ENCODE results near the gene BEST2.

BEST2 gene

GRCh38 chr19:12792051-12792852, 40.7 kb downstream of the BEST2 start:
- DNase-seq = peak; percentile 70
- Histone ChIP-seq H3K4me3 (ENCODE audit: low read depth, low read length) (peak overlapping the region; percentile 81), H3K27me3 (ENCODE audit: insufficient read depth, low read depth, severe bottlenecking) (no peaks in the 10 kb centered on the region), H3K36me3 (peaks cover 5% of the 10 kb centered on the region), H3K27ac (peak overlapping the region; percentile 83), H3K9me3 (ENCODE audit: severe bottlenecking) (no peaks in the 10 kb centered on the region)
- TF ChIP-seq, protein P1, sequence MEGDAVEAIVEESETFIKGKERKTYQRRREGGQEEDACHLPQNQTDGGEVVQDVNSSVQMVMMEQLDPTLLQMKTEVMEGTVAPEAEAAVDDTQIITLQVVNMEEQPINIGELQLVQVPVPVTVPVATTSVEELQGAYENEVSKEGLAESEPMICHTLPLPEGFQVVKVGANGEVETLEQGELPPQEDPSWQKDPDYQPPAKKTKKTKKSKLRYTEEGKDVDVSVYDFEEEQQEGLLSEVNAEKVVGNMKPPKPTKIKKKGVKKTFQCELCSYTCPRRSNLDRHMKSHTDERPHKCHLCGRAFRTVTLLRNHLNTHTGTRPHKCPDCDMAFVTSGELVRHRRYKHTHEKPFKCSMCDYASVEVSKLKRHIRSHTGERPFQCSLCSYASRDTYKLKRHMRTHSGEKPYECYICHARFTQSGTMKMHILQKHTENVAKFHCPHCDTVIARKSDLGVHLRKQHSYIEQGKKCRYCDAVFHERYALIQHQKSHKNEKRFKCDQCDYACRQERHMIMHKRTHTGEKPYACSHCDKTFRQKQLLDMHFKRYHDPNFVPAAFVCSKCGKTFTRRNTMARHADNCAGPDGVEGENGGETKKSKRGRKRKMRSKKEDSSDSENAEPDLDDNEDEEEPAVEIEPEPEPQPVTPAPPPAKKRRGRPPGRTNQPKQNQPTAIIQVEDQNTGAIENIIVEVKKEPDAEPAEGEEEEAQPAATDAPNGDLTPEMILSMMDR (IDR thresholded peaks at IDR 0.05; ENCODE audit: low read depth, low read length) = no peak

DNA sequence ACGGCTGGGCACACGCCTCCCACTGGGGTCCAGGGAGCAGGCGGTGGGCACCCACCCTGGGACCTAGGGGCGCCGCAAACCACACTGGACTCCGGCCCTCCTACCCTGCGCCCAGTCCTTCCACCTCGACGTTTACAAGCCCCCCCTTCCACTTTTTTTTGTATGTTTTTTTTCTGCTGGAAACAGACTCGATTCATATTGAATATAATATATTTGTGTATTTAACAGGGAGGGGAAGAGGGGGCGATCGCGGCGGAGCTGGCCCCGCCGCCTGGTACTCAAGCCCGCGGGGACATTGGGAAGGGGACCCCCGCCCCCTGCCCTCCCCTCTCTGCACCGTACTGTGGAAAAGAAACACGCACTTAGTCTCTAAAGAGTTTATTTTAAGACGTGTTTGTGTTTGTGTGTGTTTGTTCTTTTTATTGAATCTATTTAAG, 41.3 kb downstream of the BEST2 start:
- peak overlapping the region; percentile 81 for H3K4me3 ChIP-seq (ENCODE audit: low read depth, low read length)
- no peaks in the 10 kb centered on the region for H3K9me3 ChIP-seq (ENCODE audit: severe bottlenecking)
- TF ChIP-seq, protein P1 (IDR thresholded peaks at IDR 0.05; ENCODE audit: low read depth, low read length) = no peak
- no peak for DNase-seq
- H3K27me3 ChIP-seq (ENCODE audit: insufficient read depth, low read depth, severe bottlenecking) = no peaks in the 10 kb centered on the region
- H3K36me3 ChIP-seq = peaks cover 5% of the 10 kb centered on the region
- H3K27ac ChIP-seq = peak overlapping the region; percentile 83

GRCh38 chr19:12793290-12794195, 42.0 kb downstream of the BEST2 start:
- TF ChIP-seq, protein P1 (IDR thresholded peaks at IDR 0.05; ENCODE audit: low read depth, low read length) = no peak
- Histone ChIP-seq H3K27ac (peak overlapping the region; percentile 83), H3K27me3 (ENCODE audit: insufficient read depth, low read depth, severe bottlenecking) (no peaks in the 10 kb centered on the region), H3K9me3 (ENCODE audit: severe bottlenecking) (no peaks in the 10 kb centered on the region), H3K36me3 (peaks cover 12% of the 10 kb centered on the region), H3K4me3 (ENCODE audit: low read depth, low read length) (peak overlapping the region; percentile 81)
- peak; percentile 89 for DNase-seq

DNA sequence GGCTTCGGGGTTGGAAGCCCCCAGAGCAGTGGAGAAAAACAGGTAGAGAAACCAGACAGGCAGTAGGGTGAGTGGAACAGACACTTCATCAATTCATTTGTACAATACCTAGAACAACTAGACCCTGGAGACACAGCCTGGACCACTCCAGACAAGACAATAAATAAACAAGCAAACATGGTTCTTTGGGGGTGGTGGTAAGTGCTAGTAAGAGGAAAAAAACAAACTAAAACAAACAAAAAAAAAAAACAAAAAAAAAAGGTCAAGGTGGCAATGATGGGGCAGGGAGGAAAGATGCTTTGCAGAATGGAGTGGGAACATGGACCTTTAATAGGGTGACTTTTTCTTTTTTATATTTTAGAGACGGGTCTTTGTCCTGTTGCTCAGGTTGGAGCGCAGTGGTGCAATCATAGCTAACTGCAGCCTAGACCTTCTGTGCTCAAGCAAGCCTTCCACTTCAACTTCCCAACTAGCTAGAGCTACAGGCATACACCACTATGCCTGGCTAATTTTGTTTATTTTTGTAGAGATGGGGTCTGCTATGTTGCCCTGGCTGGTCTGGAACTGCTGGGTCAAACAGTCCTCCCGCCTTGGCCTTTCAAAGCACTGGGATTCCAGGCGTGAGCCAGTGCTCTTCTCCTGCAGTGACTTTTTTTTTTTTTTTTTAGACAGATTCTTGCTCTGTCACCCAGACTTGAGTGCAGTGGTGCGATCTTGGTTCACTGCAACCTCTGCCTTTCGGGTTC, 42.8 kb downstream of the BEST2 start:
- H3K27ac ChIP-seq = peak overlapping the region; percentile 83
- TF ChIP-seq, protein P1 (IDR thresholded peaks at IDR 0.05; ENCODE audit: low read depth, low read length) = no peak
- DNase-seq = no peak

DNA sequence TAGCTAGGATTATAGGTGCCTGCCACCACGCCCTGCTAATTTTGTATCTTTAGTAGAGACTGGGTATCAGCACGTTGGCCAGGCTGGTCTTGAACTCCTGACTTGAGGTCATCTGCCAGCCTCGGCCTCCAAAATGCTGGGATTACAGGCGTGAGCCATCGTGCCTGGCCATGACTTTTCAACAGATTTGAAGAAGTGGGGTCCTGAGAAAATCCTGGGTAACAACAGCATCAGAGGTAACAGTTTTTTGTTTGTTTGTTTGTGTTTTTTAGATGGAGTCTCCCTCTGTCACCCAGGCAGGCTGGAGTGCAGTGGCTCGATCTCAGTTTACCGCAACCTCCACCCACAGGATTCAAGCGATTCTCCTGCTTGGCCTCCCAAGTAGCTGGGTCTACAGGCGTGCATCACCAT, 43.4 kb downstream of the BEST2 start:
- Histone ChIP-seq H3K4me3 (ENCODE audit: low read depth, low read length) (no peak overlapping the region), H3K9me3 (ENCODE audit: severe bottlenecking) (no peaks in the 10 kb centered on the region), H3K36me3 (peaks cover 26% of the 10 kb centered on the region), H3K27ac (no peak overlapping the region), H3K27me3 (ENCODE audit: insufficient read depth, low read depth, severe bottlenecking) (no peaks in the 10 kb centered on the region)
- DNase-seq = no peak
- TF ChIP-seq, protein P1 (IDR thresholded peaks at IDR 0.05; ENCODE audit: low read depth, low read length) = no peak

More for the DNA sequence above, 42.8 kb downstream of the BEST2 start:
- no peaks in the 10 kb centered on the region for H3K27me3 ChIP-seq (ENCODE audit: insufficient read depth, low read depth, severe bottlenecking)
- H3K9me3 ChIP-seq (ENCODE audit: severe bottlenecking) = no peaks in the 10 kb centered on the region
- H3K4me3 ChIP-seq (ENCODE audit: low read depth, low read length) = peak overlapping the region; percentile 81
- H3K36me3 ChIP-seq = peaks cover 20% of the 10 kb centered on the region
